Measurements from ENCODE around the gene C5orf58.

Gene C5orf58

GRCh38 chr5:170211575-170212334 lies 21.0 kb upstream of the C5orf58 start:
- TF ChIP-seq CTCF (IDR thresholded peaks at IDR 0.05), result no peak

- TF ChIP-seq CTCF (IDR thresholded peaks at IDR 0.05), result peak; percentile 90
Measured at GRCh38 chr5:170216257-170216864, 16.4 kb upstream of the C5orf58 start.

- no peak for TF ChIP-seq CTCF (IDR thresholded peaks at IDR 0.05)
Measured at GRCh38 chr5:170217831-170218230, 15.0 kb upstream of the C5orf58 start.

GRCh38 chr5:170218726-170219125 lies 14.1 kb upstream of the C5orf58 start:
- TF ChIP-seq CTCF (IDR thresholded peaks at IDR 0.05), result no peak

GRCh38 chr5:170219615-170220014 lies 13.2 kb upstream of the C5orf58 start:
- no peak for TF ChIP-seq CTCF (IDR thresholded peaks at IDR 0.05)

GRCh38 chr5:170220191-170220590 lies 12.6 kb upstream of the C5orf58 start:
- no peak for TF ChIP-seq CTCF (IDR thresholded peaks at IDR 0.05)

- TF ChIP-seq CTCF (IDR thresholded peaks at IDR 0.05), result no peak
Measured at GRCh38 chr5:170221327-170221741, 11.5 kb upstream of the C5orf58 start.
